HCT116 (cell line): Measurements from ENCODE around the gene SOAT2. TPM values are rescaled to one million over a fixed set of nuclear protein-coding genes. Genes with fewer than 3 reads are reported as not detected.

ENCODE experiments used
- ATAC-seq: fragments of 200-7000 bp; cut with Tn5 transposase; 2 replicates; pipeline ENCODE4 v1.9.1; 2020; ENCODE audit warnings: mild to moderate bottlenecking, moderate library complexity
- BruUV-seq: library from RNA; stranded (reverse); fragments of 400-500 nt; replicated peaks from 2 replicates; lab custom pipeline; 2021; lab: Mats Ljungman, UMichigan
- CTCF ChIA-PET: fragments of 300-600 bp; sonication (Branson Sonifier 250); formaldehyde crosslinking; loops from one replicate; lab custom pipeline; 2021; ENCODE audit warnings: antibody characterized with exemption; lab: Charles Lee
- POLR2A ChIA-PET: fragments of 300-600, 350-600 bp; sonication (Branson Sonifier 250); formaldehyde crosslinking; loops from one replicate; lab custom pipeline; 2021; ENCODE audit warnings: antibody characterized with exemption; lab: Charles Lee
- RAD21 ChIA-PET, 2 experiments: fragments of 300-600 bp; sonication (Branson Sonifier 250); formaldehyde crosslinking; loops; one replicate each; lab custom pipeline; 2023; ENCODE audit warnings: low total read pairs in 2 of 2; ENCODE audit not compliant: uncharacterized antibody in 2 of 2, unreplicated experiment in 2 of 2, low non-redundant PET in 1 of 2; lab: Charles Lee
- DNase-seq: peaks from one replicate; pipeline ENCODE4 v3.0.0-alpha.2; 2010; ENCODE audit warnings: low read depth, low spot score
- H2AFZ ChIP-seq: fragments of 200-600 bp; shearing (Covaris generic), sonication (generic); 2 replicates; pipeline ENCODE4 v1.6.1; 2017; ENCODE audit warnings: low read depth, mixed run types, mixed read lengths, antibody characterized with exemption, low read length; ENCODE audit not compliant: poor library complexity, severe bottlenecking
- H3K27ac ChIP-seq: 2 replicates; pipeline ENCODE4 v1.5.1; 2012; ENCODE audit warnings: low read depth, low read length
- H3K27me3 ChIP-seq: fragments of 200-600 bp; sonication (generic); 2 replicates; pipeline ENCODE4 v1.6.1; 2016; ENCODE audit warnings: mixed run types, low read length, mixed read lengths; ENCODE audit not compliant: insufficient read depth
- H3K36me3 ChIP-seq, 2 experiments: fragments of 200-500 bp in 1 of 2; fragments of 200-600 bp in 1 of 2; sonication (Bioruptor generic) in 1 of 2; sonication (generic) in 1 of 2; 2 replicates each; pipeline versions ENCODE4 v1.5.1 to v1.6.1; 2014 to 2016; ENCODE audit warnings: low read length in 2 of 2, inconsistent platforms in 1 of 2, mixed read lengths in 1 of 2, mixed run types in 1 of 2; ENCODE audit not compliant: insufficient read depth in 2 of 2, control insufficient read depth in 1 of 2
- H3K4me1 ChIP-seq, 2 experiments: fragments of 200-600 bp in 1 of 2; sonication (generic) in 1 of 2; 2 replicates each; pipeline versions ENCODE4 v1.5.1 to v1.6.1; 2012 to 2017; ENCODE audit warnings: low read length in 2 of 2, inconsistent platforms in 1 of 2, mild to moderate bottlenecking in 1 of 2, mixed read lengths in 1 of 2, mixed run types in 1 of 2, moderate library complexity in 1 of 2; ENCODE audit not compliant: insufficient read depth in 2 of 2, control insufficient read depth in 1 of 2
- H3K4me2 ChIP-seq: fragments of 200-600 bp; sonication (generic); 2 replicates; pipeline ENCODE4 v1.6.1; 2017; ENCODE audit warnings: mixed run types, low read length, mixed read lengths
- H3K4me3 ChIP-seq, 2 experiments: fragments of 200-600 bp in 1 of 2; sonication (generic) in 1 of 2; replicated peaks in 1 of 2; 2 replicates each; pipeline ENCODE4 v1.5.1; 2011 to 2016; ENCODE audit warnings: low read length in 2 of 2, control low read depth in 1 of 2, low read depth in 1 of 2, mild to moderate bottlenecking in 1 of 2, mixed read lengths in 1 of 2, mixed run types in 1 of 2
- H3K79me2 ChIP-seq: fragments of 200-600 bp; sonication (generic); 2 replicates; pipeline ENCODE4 v1.6.1; 2017; ENCODE audit warnings: mild to moderate bottlenecking, mixed run types, low read length, moderate library complexity, mixed read lengths; ENCODE audit not compliant: insufficient read depth
- H3K9ac ChIP-seq: fragments of 200-600 bp; sonication (generic); 2 replicates; pipeline ENCODE4 v1.6.1; 2016; ENCODE audit warnings: low read length, mixed read lengths
- H3K9me2 ChIP-seq: fragments of 200-600 bp; sonication (generic), shearing (Covaris generic); 2 replicates; pipeline ENCODE4 v1.6.1; 2017; ENCODE audit warnings: mixed run types, mild to moderate bottlenecking, moderate library complexity; ENCODE audit not compliant: insufficient read depth
- H3K9me3 ChIP-seq, 2 experiments: fragments of 200-500 bp in 1 of 2; fragments of 200-600 bp in 1 of 2; sonication (Bioruptor generic) in 1 of 2; sonication (generic) in 1 of 2; 2 replicates each; pipeline ENCODE4 v1.6.1; 2014 to 2017; ENCODE audit warnings: low read length in 2 of 2, mixed read lengths in 2 of 2, inconsistent platforms in 1 of 2, low read depth in 1 of 2, mild to moderate bottlenecking in 1 of 2, mixed run types in 1 of 2, moderate library complexity in 1 of 2; ENCODE audit not compliant: control insufficient read depth in 1 of 2, insufficient read depth in 1 of 2
- H4K20me1 ChIP-seq: fragments of 200-600 bp; sonication (generic), shearing (Covaris generic); 2 replicates; pipeline ENCODE4 v1.6.1; 2017; ENCODE audit warnings: mixed run types, mild to moderate bottlenecking, moderate library complexity; ENCODE audit not compliant: insufficient read depth
- CBX3 ChIP-seq: IDR thresholded peaks from 2 replicates; pipeline ENCODE4 v1.6.1; 2012; ENCODE audit warnings: low read depth
- EGR1 ChIP-seq: IDR thresholded peaks from 2 replicates; pipeline ENCODE4 v1.6.1; 2012; ENCODE audit warnings: low read depth
- SRF ChIP-seq: IDR thresholded peaks from 2 replicates; pipeline ENCODE4 v1.6.1; 2012; ENCODE audit warnings: low read depth
- intact Hi-C: fragments of 100-400 bp; cut with micrococcal nuclease; formaldehyde crosslinking; loops from 2 replicates; pipeline ENCODE4 v1.10.0; 2022
- total RNA-seq: library from RNA; stranded (reverse); gene quantifications from one replicate; pipeline ENCODE4 v1.2.1, GENCODE V29; 2021; ENCODE audit not compliant: unreplicated experiment
- TF ChIP-seq, protein P1 (sequence below): IDR thresholded peaks from 2 replicates; pipeline ENCODE4 v1.6.1; 2012; ENCODE audit warnings: low read depth

SOAT2 gene
- total RNA-seq, 1 experiment from 2014 or later: 0.17 TPM

- DNase-seq: no peak
- no TSS peak for BruUV-seq
- TF ChIP-seq CBX3: no peak
Observed at GRCh38 chr12:53124352-53124723, 21.1 kb downstream of the SOAT2 start.

DNA sequence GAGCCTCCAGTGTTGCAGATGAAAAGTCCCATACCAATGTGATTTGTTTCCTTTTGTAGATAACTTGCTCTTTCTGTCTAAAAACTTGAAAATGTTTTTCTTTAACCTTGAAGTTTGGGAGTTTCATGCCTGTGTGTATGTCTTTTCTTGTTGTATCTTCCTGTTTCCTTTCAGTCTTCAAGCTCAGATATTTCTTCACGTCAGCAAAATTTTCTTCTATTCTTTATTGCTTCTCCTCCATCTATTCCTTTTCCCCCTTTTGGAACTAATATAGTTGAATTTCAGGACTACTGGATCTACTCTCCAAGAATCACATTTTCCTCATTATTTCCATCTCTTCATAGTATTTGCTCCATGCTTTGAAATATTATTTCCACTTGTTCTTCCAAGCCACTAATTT lies 23.9 kb downstream of the SOAT2 start:
- H4K20me1 ChIP-seq: no peaks in the 10 kb centered on the region
- H3K4me3 ChIP-seq: no peak overlapping the region
- H3K4me2 ChIP-seq: no peak overlapping the region
- no peaks in the 10 kb centered on the region for H3K79me2 ChIP-seq
- H3K9me3 ChIP-seq: no peaks in the 10 kb centered on the region
- DNase-seq (no peak), ATAC-seq (no peak)
- no peak overlapping the region for H3K9ac ChIP-seq
- no peaks in the 10 kb centered on the region for H3K36me3 ChIP-seq
- no TSS peak for BruUV-seq
- ChIA-PET POLR2A (no interaction called here), RAD21 (no interaction called here), CTCF (no interaction called here)
- H3K27me3 ChIP-seq: no peaks in the 10 kb centered on the region
- H2AFZ ChIP-seq: no peak overlapping the region
- intact Hi-C loops: no loop called here
- no peaks in the 10 kb centered on the region for H3K4me1 ChIP-seq
- no peaks in the 10 kb centered on the region for H3K9me2 ChIP-seq
- TF ChIP-seq SRF (no peak), EGR1 (no peak)
- TF ChIP-seq, protein P1, sequence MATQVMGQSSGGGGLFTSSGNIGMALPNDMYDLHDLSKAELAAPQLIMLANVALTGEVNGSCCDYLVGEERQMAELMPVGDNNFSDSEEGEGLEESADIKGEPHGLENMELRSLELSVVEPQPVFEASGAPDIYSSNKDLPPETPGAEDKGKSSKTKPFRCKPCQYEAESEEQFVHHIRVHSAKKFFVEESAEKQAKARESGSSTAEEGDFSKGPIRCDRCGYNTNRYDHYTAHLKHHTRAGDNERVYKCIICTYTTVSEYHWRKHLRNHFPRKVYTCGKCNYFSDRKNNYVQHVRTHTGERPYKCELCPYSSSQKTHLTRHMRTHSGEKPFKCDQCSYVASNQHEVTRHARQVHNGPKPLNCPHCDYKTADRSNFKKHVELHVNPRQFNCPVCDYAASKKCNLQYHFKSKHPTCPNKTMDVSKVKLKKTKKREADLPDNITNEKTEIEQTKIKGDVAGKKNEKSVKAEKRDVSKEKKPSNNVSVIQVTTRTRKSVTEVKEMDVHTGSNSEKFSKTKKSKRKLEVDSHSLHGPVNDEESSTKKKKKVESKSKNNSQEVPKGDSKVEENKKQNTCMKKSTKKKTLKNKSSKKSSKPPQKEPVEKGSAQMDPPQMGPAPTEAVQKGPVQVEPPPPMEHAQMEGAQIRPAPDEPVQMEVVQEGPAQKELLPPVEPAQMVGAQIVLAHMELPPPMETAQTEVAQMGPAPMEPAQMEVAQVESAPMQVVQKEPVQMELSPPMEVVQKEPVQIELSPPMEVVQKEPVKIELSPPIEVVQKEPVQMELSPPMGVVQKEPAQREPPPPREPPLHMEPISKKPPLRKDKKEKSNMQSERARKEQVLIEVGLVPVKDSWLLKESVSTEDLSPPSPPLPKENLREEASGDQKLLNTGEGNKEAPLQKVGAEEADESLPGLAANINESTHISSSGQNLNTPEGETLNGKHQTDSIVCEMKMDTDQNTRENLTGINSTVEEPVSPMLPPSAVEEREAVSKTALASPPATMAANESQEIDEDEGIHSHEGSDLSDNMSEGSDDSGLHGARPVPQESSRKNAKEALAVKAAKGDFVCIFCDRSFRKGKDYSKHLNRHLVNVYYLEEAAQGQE: no peak
- no peak overlapping the region for H3K27ac ChIP-seq

More at GRCh38 chr12:53124352-53124723, 21.1 kb downstream of the SOAT2 start:
- no peaks in the 10 kb centered on the region for H3K36me3 ChIP-seq
- H3K27me3 ChIP-seq: no peaks in the 10 kb centered on the region
- H2AFZ ChIP-seq: no peak overlapping the region
- H3K4me1 ChIP-seq: no peaks in the 10 kb centered on the region
- no peaks in the 10 kb centered on the region for H3K79me2 ChIP-seq
- no peak for ATAC-seq
- no peaks in the 10 kb centered on the region for H3K9me2 ChIP-seq
- H3K27ac ChIP-seq: no peak overlapping the region
- CTCF ChIA-PET: no interaction called here
- no peaks in the 10 kb centered on the region for H3K9me3 ChIP-seq
- POLR2A ChIA-PET: no interaction called here
- no peaks in the 10 kb centered on the region for H4K20me1 ChIP-seq
- H3K4me3 ChIP-seq: no peak overlapping the region
- no peak overlapping the region for H3K4me2 ChIP-seq
- no peak overlapping the region for H3K9ac ChIP-seq
- intact Hi-C loops: no loop called here
- RAD21 ChIA-PET: no interaction called here
